NCI-H1436 (cell line): Measurements from ENCODE around the gene PRR3.

Experiments used
- DNase-seq: peaks from one replicate; lab custom pipeline; 2025; lab: John Stamatoyannopoulos, UW

The PRR3 gene

GRCh38 chr6:30537931-30538330 is 19.2 kb upstream of the PRR3 start:
- no peak for DNase-seq

- peak; percentile 69 for DNase-seq
Observed at GRCh38 chr6:30541515-30542403, 15.3 kb upstream of the PRR3 start.

- no peak for DNase-seq
Observed at GRCh38 chr6:30542404-30542725, 14.7 kb upstream of the PRR3 start.

- DNase-seq: no peak
Observed at GRCh38 chr6:30542915-30543314, 14.2 kb upstream of the PRR3 start.

GRCh38 chr6:30543821-30544220 is 13.3 kb upstream of the PRR3 start:
- no peak for DNase-seq

- DNase-seq: peak; percentile 6
Observed at GRCh38 chr6:30544666-30545272, 12.3 kb upstream of the PRR3 start.

GRCh38 chr6:30547454-30547853 is 9.6 kb upstream of the PRR3 start:
- no peak for DNase-seq

- no peak for DNase-seq
Observed at GRCh38 chr6:30548375-30548774, 8.7 kb upstream of the PRR3 start.

- DNase-seq: no peak
Observed at GRCh38 chr6:30554404-30554803, 2.7 kb upstream of the PRR3 start.

GRCh38 chr6:30554962-30555815 is 1.9 kb upstream of the PRR3 start:
- no peak for DNase-seq

- no peak for DNase-seq
Observed at GRCh38 chr6:30555816-30556065, 1.4 kb upstream of the PRR3 start.

GRCh38 chr6:30556066-30556905 is 809 bp upstream of the PRR3 start, which contains the start of gene GNL1:
GNL1 (minus strand) TSS chr6:30556489; CDS start chr6:30556203, 286 bp downstream.
- peak; percentile 90 for DNase-seq

- DNase-seq: no peak
Observed at GRCh38 chr6:30557683-30557981, 537 bp downstream of the PRR3 start.

GRCh38 chr6:30560930-30561329 is 3.8 kb downstream of the PRR3 start:
- DNase-seq: no peak

GRCh38 chr6:30562470-30563425 is 5.7 kb downstream of the PRR3 start:
- no peak for DNase-seq

GRCh38 chr6:30564114-30564513 is 7.0 kb downstream of the PRR3 start:
- no peak for DNase-seq

GRCh38 chr6:30565772-30566171 is 8.7 kb downstream of the PRR3 start:
- no peak for DNase-seq

- no peak for DNase-seq
Observed at GRCh38 chr6:30568245-30568644, 11.2 kb downstream of the PRR3 start.

GRCh38 chr6:30570263-30570662 is 13.2 kb downstream of the PRR3 start:
- DNase-seq: no peak

GRCh38 chr6:30570740-30571074 is 13.6 kb downstream of the PRR3 start:
- DNase-seq: no peak

GRCh38 chr6:30571075-30571761 is 14.1 kb downstream of the PRR3 start, which contains the start of gene ABCF1:
ABCF1 (plus strand) TSS chr6:30571442; CDS start chr6:30571488, 46 bp downstream.
- peak; percentile 94 for DNase-seq
